HEK293T (cell line): Measurements from ENCODE around the gene TNFRSF17.

Source experiments
- ARNT ChIP-seq: fragments of 450-650 bp; IDR thresholded peaks from 2 replicates; pipeline ENCODE4 v1.6.1; 2017; ENCODE audit warnings: mild to moderate bottlenecking
- BHLHE40 ChIP-seq: fragments of 450-650 bp; IDR thresholded peaks from 2 replicates; pipeline ENCODE4 v1.6.1; 2016; ENCODE audit warnings: mild to moderate bottlenecking, moderate library complexity, borderline replicate concordance
- CTBP1 ChIP-seq: fragments of 450-650 bp; IDR thresholded peaks from 2 replicates; pipeline ENCODE4 v1.6.1; 2016; ENCODE audit warnings: borderline replicate concordance
- FOXA1 ChIP-seq: fragments of 450-650 bp; IDR thresholded peaks from 2 replicates; pipeline ENCODE4 v1.6.1; 2016; ENCODE audit warnings: mild to moderate bottlenecking
- FOXK2 ChIP-seq: fragments of 450-650 bp; IDR thresholded peaks from 2 replicates; pipeline ENCODE4 v1.6.1; 2016; ENCODE audit warnings: mild to moderate bottlenecking
- FOXM1 ChIP-seq: fragments of 450-650 bp; IDR thresholded peaks from 2 replicates; pipeline ENCODE4 v1.6.1; 2017; ENCODE audit warnings: mild to moderate bottlenecking, borderline replicate concordance
- HDGF ChIP-seq: fragments of 450-650 bp; IDR thresholded peaks from 2 replicates; pipeline ENCODE4 v1.6.1; 2017; ENCODE audit warnings: antibody characterized with exemption, borderline replicate concordance
- L3MBTL2 ChIP-seq: fragments of 450-650 bp; conservative IDR thresholded peaks from 2 replicates; pipeline ENCODE4 v1.6.1; 2016; ENCODE audit warnings: mild to moderate bottlenecking
- NFRKB ChIP-seq: fragments of 450-650 bp; IDR thresholded peaks from 2 replicates; pipeline ENCODE4 v1.6.1; 2016; ENCODE audit warnings: mild to moderate bottlenecking, moderate library complexity
- SP1 ChIP-seq: fragments of 450-650 bp; IDR thresholded peaks from 2 replicates; pipeline ENCODE4 v1.6.1; 2017
- SUZ12 ChIP-seq: fragments of 450-650 bp; IDR thresholded peaks from 2 replicates; pipeline ENCODE4 v1.6.1; 2016; ENCODE audit warnings: mild to moderate bottlenecking
- TARDBP ChIP-seq: fragments of 450-650 bp; IDR thresholded peaks from 2 replicates; pipeline ENCODE4 v1.6.1; 2016
- TF ChIP-seq, protein P1 (sequence below): fragments of 450-650 bp; IDR thresholded peaks from 2 replicates; pipeline ENCODE4 v1.6.1; 2016

DNA sequence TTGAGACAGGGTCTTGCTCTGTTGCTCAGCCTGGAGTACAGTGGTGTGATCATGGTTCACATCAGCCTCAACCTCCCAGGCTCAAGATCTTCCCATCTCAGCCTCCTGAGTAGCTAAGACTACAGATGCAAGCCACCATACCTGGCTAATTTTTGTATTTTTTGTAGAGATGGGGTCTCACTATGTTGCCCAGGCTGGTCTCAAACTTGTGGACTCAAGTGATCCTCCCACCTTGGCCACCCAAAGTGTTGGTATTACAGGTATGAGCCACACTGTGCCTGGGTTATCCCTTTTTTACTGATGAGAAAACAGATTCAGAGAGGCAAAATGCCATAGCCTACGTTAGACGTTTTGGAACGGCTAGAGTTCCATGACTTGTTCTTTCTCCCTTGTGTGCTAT is 41.6 kb downstream of the TNFRSF17 start:
- TF ChIP-seq ARNT (no peak), FOXK2 (no peak), CTBP1 (no peak), FOXM1 (no peak), FOXA1 (no peak), HDGF (no peak), TARDBP (no peak), BHLHE40 (no peak), NFRKB (no peak), SP1 (no peak), SUZ12 (no peak), L3MBTL2 (no peak)
- TF ChIP-seq, protein P1, sequence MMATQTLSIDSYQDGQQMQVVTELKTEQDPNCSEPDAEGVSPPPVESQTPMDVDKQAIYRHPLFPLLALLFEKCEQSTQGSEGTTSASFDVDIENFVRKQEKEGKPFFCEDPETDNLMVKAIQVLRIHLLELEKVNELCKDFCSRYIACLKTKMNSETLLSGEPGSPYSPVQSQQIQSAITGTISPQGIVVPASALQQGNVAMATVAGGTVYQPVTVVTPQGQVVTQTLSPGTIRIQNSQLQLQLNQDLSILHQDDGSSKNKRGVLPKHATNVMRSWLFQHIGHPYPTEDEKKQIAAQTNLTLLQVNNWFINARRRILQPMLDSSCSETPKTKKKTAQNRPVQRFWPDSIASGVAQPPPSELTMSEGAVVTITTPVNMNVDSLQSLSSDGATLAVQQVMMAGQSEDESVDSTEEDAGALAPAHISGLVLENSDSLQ = no peak
